Endothelial cell of umbilical vein (primary cell): ENCODE measurements around the gene KLF2.

Source experiments
- EZH2 ChIP-seq: IDR thresholded peaks from 2 replicates; pipeline ENCODE4 v1.6.1; 2012; ENCODE audit warnings: borderline replicate concordance, low read depth, mild to moderate bottlenecking, moderate library complexity, low read length, inconsistent platforms; ENCODE audit not compliant: severe bottlenecking
- POLR2AphosphoS5 ChIP-seq: IDR thresholded peaks from 2 replicates; pipeline ENCODE4 v1.6.1; 2012; ENCODE audit warnings: low read depth, mild to moderate bottlenecking, control low read depth, low read length, moderate library complexity; ENCODE audit not compliant: insufficient read depth
- TF ChIP-seq, protein P1 (sequence below), 2 donors: IDR thresholded peaks; 1 replicate in 1 of 2; 2 replicates in 1 of 2; pipeline ENCODE4 v1.5.1; 2011; ENCODE audit warnings: low read length in 2 of 2, mild to moderate bottlenecking in 2 of 2, moderate library complexity in 2 of 2, control low read depth in 1 of 2, inconsistent platforms in 1 of 2, low read depth in 1 of 2; ENCODE audit not compliant: insufficient read depth in 1 of 2; ENCODE audit errors: extremely low read depth in 1 of 2

DNA sequence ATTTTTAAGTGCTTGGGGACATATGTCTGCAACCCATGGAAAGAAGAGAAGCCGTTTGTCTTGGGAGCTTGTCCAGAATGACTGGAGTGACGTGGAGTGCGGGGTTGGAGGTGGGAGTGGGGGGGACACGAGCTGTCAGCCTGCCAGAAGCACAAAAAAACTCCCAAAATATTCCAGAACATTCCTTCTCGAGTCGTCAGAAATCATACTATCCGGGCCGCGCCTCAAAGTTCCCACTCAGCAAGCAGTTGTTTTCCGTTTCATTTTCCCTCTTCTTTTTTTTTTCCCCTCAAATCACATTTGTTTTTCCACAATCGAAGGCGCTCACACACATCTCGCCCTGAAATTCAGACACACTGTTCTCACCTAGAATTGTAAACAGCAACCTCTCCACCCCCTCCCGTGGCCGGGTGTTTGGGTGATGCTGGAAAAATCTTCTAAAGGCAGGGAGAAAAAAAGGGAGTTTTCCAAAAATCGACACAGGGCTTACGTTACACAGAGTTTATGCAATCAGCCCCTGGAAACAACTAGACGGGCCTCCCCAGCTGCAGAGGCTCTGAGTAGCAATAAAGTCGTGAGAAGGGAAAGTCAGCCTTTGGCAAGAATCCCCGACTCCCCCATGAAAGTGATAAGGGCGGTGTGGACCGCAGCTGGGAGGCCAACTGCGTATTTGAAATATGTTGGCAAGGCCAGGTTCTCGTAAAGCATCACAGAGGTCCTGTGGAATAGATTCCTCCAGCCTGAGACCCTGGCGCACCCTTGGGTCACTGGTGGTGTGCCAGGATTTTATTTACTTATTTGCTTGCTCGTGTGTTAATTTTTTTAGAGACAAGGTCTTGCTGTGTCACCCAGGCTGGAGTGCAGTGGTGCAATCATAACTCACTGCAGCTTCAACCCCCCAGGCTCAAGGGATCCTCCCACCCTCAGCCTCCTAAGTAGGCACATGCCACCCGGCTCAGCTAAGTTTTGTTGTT lies 31.2 kb upstream of the KLF2 start:
- TF ChIP-seq, protein P1, sequence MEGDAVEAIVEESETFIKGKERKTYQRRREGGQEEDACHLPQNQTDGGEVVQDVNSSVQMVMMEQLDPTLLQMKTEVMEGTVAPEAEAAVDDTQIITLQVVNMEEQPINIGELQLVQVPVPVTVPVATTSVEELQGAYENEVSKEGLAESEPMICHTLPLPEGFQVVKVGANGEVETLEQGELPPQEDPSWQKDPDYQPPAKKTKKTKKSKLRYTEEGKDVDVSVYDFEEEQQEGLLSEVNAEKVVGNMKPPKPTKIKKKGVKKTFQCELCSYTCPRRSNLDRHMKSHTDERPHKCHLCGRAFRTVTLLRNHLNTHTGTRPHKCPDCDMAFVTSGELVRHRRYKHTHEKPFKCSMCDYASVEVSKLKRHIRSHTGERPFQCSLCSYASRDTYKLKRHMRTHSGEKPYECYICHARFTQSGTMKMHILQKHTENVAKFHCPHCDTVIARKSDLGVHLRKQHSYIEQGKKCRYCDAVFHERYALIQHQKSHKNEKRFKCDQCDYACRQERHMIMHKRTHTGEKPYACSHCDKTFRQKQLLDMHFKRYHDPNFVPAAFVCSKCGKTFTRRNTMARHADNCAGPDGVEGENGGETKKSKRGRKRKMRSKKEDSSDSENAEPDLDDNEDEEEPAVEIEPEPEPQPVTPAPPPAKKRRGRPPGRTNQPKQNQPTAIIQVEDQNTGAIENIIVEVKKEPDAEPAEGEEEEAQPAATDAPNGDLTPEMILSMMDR (IDR thresholded peaks at IDR 0.05; ENCODE audit: extremely low read depth in 1 of 2, insufficient read depth in 1 of 2, low read depth in 1 of 2, low read length in 2 of 2), result no peak
- no peak for TF ChIP-seq EZH2
- no peak for TF ChIP-seq POLR2AphosphoS5
